IMR-90 (cell line): ENCODE measurements around the gene AAGAB. TPM values are rescaled to one million over a fixed set of nuclear protein-coding genes. Genes with fewer than 3 reads are reported as not detected.
A peak's percentile ranks its signal among the peaks of the same experiment; 100 is the strongest.

Source experiments
- ATAC-seq: fragments of 200-7000 bp; cut with Tn5 transposase; 2 replicates; pipeline ENCODE4 v1.9.1; 2020; ENCODE audit warnings: low read depth, mild to moderate bottlenecking, moderate library complexity
- BruUV-seq: library from RNA; stranded (reverse); fragments of 400-500 nt; replicated peaks from 2 replicates; lab custom pipeline; 2021; lab: Mats Ljungman, UMichigan
- CTCF ChIA-PET: fragments of 300-600 bp; formaldehyde crosslinking; extraction: SDS; loops from one replicate; lab custom pipeline; 2021; ENCODE audit warnings: antibody characterized with exemption; lab: Yijun Ruan, JAX
- POLR2A ChIA-PET: fragments of 300-600 bp; sonication (Branson Sonifier 250); formaldehyde crosslinking; loops from one replicate; lab custom pipeline; 2022; ENCODE audit warnings: antibody characterized with exemption; ENCODE audit not compliant: unreplicated experiment; lab: Charles Lee
- DNase-seq: peaks from one replicate; pipeline ENCODE4 v3.0.0; 2013
- H2AFZ ChIP-seq: replicated peaks from 2 replicates; pipeline ENCODE3; 2013; ENCODE audit warnings: low read length, mild to moderate bottlenecking; ENCODE audit not compliant: poor library complexity
- H2AK5ac ChIP-seq: 2 replicates; pipeline ENCODE4 v1.6.1; 2013; ENCODE audit warnings: low read depth, low read length, inconsistent platforms
- H2AK9ac ChIP-seq: replicated peaks from 2 replicates; pipeline ENCODE3; 2013; ENCODE audit warnings: mild to moderate bottlenecking, low read depth, low read length, moderate library complexity; ENCODE audit not compliant: poor library complexity
- H2BK120ac ChIP-seq: 2 replicates; pipeline ENCODE4 v1.6.1; 2013; ENCODE audit warnings: low read depth, low read length, inconsistent platforms
- H2BK15ac ChIP-seq: 3 replicates; pipeline ENCODE4 v1.6.1; 2013; ENCODE audit warnings: low read depth, low read length, inconsistent platforms
- H2BK20ac ChIP-seq: 2 replicates; pipeline ENCODE4 v1.6.1; 2013; ENCODE audit warnings: low read depth, mild to moderate bottlenecking, inconsistent platforms, low read length, moderate library complexity
- H2BK5ac ChIP-seq: 2 replicates; pipeline ENCODE4 v1.6.1; 2013; ENCODE audit warnings: mild to moderate bottlenecking, low read depth, low read length, inconsistent platforms; ENCODE audit not compliant: poor library complexity, severe bottlenecking
- H3K14ac ChIP-seq: replicated peaks from 2 replicates; pipeline ENCODE4 v1.6.1; 2013; ENCODE audit warnings: low read depth, low read length, inconsistent platforms
- H3K18ac ChIP-seq: 2 replicates; pipeline ENCODE4 v1.6.1; 2013; ENCODE audit warnings: low read depth, low read length, control low read depth
- H3K23ac ChIP-seq: 2 replicates; pipeline ENCODE4 v1.6.1; 2013; ENCODE audit warnings: low read depth, low read length, inconsistent platforms
- H3K27ac ChIP-seq: 2 replicates; pipeline ENCODE4 v1.5.1; 2013; ENCODE audit warnings: mild to moderate bottlenecking, control low read depth, low read length; ENCODE audit not compliant: insufficient read depth
- H3K27me3 ChIP-seq: 2 replicates; pipeline ENCODE4 v1.6.1; 2013; ENCODE audit warnings: low read length; ENCODE audit not compliant: control insufficient read depth, insufficient read depth
- H3K36me3 ChIP-seq: 2 replicates; pipeline ENCODE4 v1.6.1; 2013; ENCODE audit warnings: low read length, mixed read lengths; ENCODE audit not compliant: control insufficient read depth, insufficient read depth
- H3K4ac ChIP-seq: 2 replicates; pipeline ENCODE4 v1.6.1; 2013; ENCODE audit warnings: low read depth, low read length, inconsistent platforms
- H3K4me1 ChIP-seq: 2 replicates; pipeline ENCODE4 v1.6.1; 2013; ENCODE audit warnings: low read length, mixed read lengths; ENCODE audit not compliant: control insufficient read depth, insufficient read depth
- H3K4me2 ChIP-seq: 2 replicates; pipeline ENCODE4 v1.6.1; 2013; ENCODE audit warnings: low read depth, mild to moderate bottlenecking, control low read depth, low read length, moderate library complexity
- H3K4me3 ChIP-seq: 2 replicates; pipeline ENCODE4 v1.5.1; 2013; ENCODE audit warnings: low read depth, mild to moderate bottlenecking, control low read depth, low read length, moderate library complexity; ENCODE audit not compliant: insufficient read depth
- H3K56ac ChIP-seq: 2 replicates; pipeline ENCODE4 v1.6.1; 2013; ENCODE audit warnings: low read length, inconsistent platforms; ENCODE audit not compliant: insufficient read depth; ENCODE audit errors: extremely low read depth
- H3K79me1 ChIP-seq, 2 experiments: 2 replicates each; pipeline ENCODE4 v1.6.1; 2013; ENCODE audit warnings: low read length in 2 of 2, inconsistent platforms in 1 of 2, low read depth in 1 of 2
- H3K9ac ChIP-seq: 2 replicates; pipeline ENCODE4 v1.6.1; 2013; ENCODE audit warnings: low read depth, low read length, control low read depth
- H3K9me1 ChIP-seq: 2 replicates; pipeline ENCODE4 v1.6.1; 2013; ENCODE audit warnings: low read length, inconsistent platforms; ENCODE audit not compliant: insufficient read depth
- H3K9me3 ChIP-seq: 2 replicates; pipeline ENCODE4 v1.6.1; 2013; ENCODE audit warnings: low read length; ENCODE audit not compliant: control insufficient read depth, insufficient read depth
- H4K20me1 ChIP-seq: 2 replicates; pipeline ENCODE4 v1.6.1; 2013; ENCODE audit warnings: low read length, inconsistent platforms; ENCODE audit not compliant: insufficient read depth
- H4K5ac ChIP-seq: 2 replicates; pipeline ENCODE4 v1.6.1; 2013; ENCODE audit warnings: mild to moderate bottlenecking, low read depth, low read length, control low read depth
- H4K8ac ChIP-seq, 2 experiments: 2 replicates each; pipeline ENCODE4 v1.6.1; 2013; ENCODE audit warnings: low read depth in 2 of 2, low read length in 2 of 2, control low read depth in 1 of 2, inconsistent platforms in 1 of 2
- H4K91ac ChIP-seq: 2 replicates; pipeline ENCODE4 v1.6.1; 2013; ENCODE audit warnings: low read depth, low read length, inconsistent platforms; ENCODE audit not compliant: insufficient read depth
- BHLHE40 ChIP-seq: fragments of 150-350 bp; IDR thresholded peaks from 2 replicates; pipeline ENCODE4 v1.6.1; 2016; ENCODE audit warnings: mild to moderate bottlenecking, low read depth, low read length
- CEBPB ChIP-seq: IDR thresholded peaks from 2 replicates; pipeline ENCODE4 v1.6.1; 2012; ENCODE audit warnings: low read depth, low read length, improper control_type of control experiment
- CHD1 ChIP-seq: IDR thresholded peaks from 2 replicates; pipeline ENCODE4 v1.6.1; 2012; ENCODE audit warnings: low read depth, low read length, improper control_type of control experiment
- FOS ChIP-seq: fragments of 150-350 bp; IDR thresholded peaks from 2 replicates; pipeline ENCODE4 v1.6.1; 2016; ENCODE audit warnings: low read depth, low read length
- MAFK ChIP-seq: IDR thresholded peaks from 2 replicates; pipeline ENCODE4 v1.6.1; 2012; ENCODE audit warnings: low read depth, low read length, improper control_type of control experiment
- MAZ ChIP-seq: IDR thresholded peaks from 2 replicates; pipeline ENCODE4 v1.6.1; 2012; ENCODE audit warnings: low read depth, mild to moderate bottlenecking, low read length, improper control_type of control experiment, moderate library complexity, borderline replicate concordance
- MXI1 ChIP-seq: IDR thresholded peaks from 2 replicates; pipeline ENCODE4 v1.6.1; 2012; ENCODE audit warnings: low read depth, mild to moderate bottlenecking, low read length, moderate library complexity, borderline replicate concordance
- NFE2L2 ChIP-seq: fragments of 150-350 bp; IDR thresholded peaks from 2 replicates; pipeline ENCODE4 v1.6.1; 2016; ENCODE audit warnings: low read depth, mild to moderate bottlenecking, low read length
- POLR2A ChIP-seq: IDR thresholded peaks from 2 replicates; pipeline ENCODE4 v1.6.1; 2012; ENCODE audit warnings: mild to moderate bottlenecking, low read depth, low read length
- RAD21 ChIP-seq: IDR thresholded peaks from 2 replicates; pipeline ENCODE4 v1.6.1; 2012; ENCODE audit warnings: low read length, improper control_type of control experiment
- RCOR1 ChIP-seq: IDR thresholded peaks from 2 replicates; pipeline ENCODE4 v1.6.1; 2012; ENCODE audit warnings: mild to moderate bottlenecking, low read length, improper control_type of control experiment; ENCODE audit not compliant: insufficient replicate concordance
- RFX5 ChIP-seq: IDR thresholded peaks from 2 replicates; pipeline ENCODE4 v1.8.0; 2012; ENCODE audit warnings: low read depth, mild to moderate bottlenecking, low read length, moderate library complexity
- SMC3 ChIP-seq: fragments of 150-350 bp; IDR thresholded peaks from 2 replicates; pipeline ENCODE4 v1.6.1; 2016; ENCODE audit warnings: low read depth, mild to moderate bottlenecking, antibody characterized with exemption, low read length, moderate library complexity
- dilution Hi-C: fragments of 300-500 bp; cut with HindIII; formaldehyde crosslinking; loops from one replicate; pipeline ENCODE4 v1.14.3; 2018; ENCODE audit warnings: low sequenced_read_pairs; ENCODE audit not compliant: unreplicated experiment
- in situ Hi-C: fragments of 300-500 bp; cut with MboI; formaldehyde crosslinking; loops from 3 replicates; pipeline ENCODE4 v1.14.3; 2019; ENCODE audit warnings: low sequenced_read_pairs, inconsistent platforms, mixed read lengths
- intact Hi-C: fragments of 100-400 bp; cut with micrococcal nuclease; formaldehyde crosslinking; loops from 2 replicates; pipeline ENCODE4 v1.10.0; 2022
- polyA plus RNA-seq, 3 experiments: library from polyadenylated mRNA; depleted of rRNA; stranded (reverse); fragments of >200 nt; gene quantifications; 2 replicates each; pipeline ENCODE4 v1.2.3, GENCODE V29; 2012; ENCODE audit warnings: low replicate concordance in 1 of 3
- total RNA-seq: library from RNA; depleted of rRNA; stranded (reverse); fragments of >200 nt; gene quantifications from 2 replicates; pipeline ENCODE4 v1.2.3, GENCODE V29; 2012
- TF ChIP-seq, protein P1 (sequence below): fragments of 150-350 bp; IDR thresholded peaks from 2 replicates; pipeline ENCODE4 v1.6.1; 2017; ENCODE audit warnings: mild to moderate bottlenecking, antibody characterized with exemption, low read length, low read depth
- TF ChIP-seq, protein P2 (sequence below): conservative IDR thresholded peaks from 2 replicates; pipeline ENCODE4 v1.5.1; 2012; ENCODE audit warnings: mild to moderate bottlenecking, low read depth, low read length, improper control_type of control experiment
- TF ChIP-seq, protein P3 (sequence below): fragments of 150-350 bp; IDR thresholded peaks from 2 replicates; pipeline ENCODE4 v1.6.1; 2016; ENCODE audit warnings: low read depth, mild to moderate bottlenecking, low read length, moderate library complexity, borderline replicate concordance

The AAGAB gene
- total and polyA plus RNA-seq, 2 of the 4 experiments (the other 2 are of a cell fraction) = 26.1 to 69.7 TPM

DNA sequence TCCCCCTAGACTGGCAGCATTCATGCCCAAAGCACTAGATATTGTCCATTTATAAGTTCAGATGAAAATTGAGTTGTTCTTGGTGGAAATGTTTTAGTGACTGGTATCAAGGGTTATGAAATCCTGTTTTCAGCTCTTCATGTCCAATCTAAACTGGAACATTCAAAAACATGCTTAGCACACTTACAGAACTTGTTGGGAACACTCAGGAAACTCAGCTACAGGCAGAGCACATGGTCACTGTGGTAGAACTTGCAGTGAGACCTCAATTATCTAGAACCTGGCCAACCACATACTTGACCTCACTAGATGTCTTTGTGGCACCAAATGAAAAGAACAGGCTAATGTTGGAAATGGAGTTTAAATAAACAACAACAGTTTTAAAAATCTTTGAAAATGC is 100.2 kb downstream of the AAGAB start:
- H2AFZ ChIP-seq = no peak overlapping the region
- ChIA-PET CTCF (no interaction called here), POLR2A (no interaction called here)
- ATAC-seq (no peak), DNase-seq (no peak)
- in situ Hi-C loops = no loop called here
- dilution Hi-C loops = no loop called here
- peak overlapping the region; percentile 62; the same call in 1 of the 2 replicates for H3K27ac ChIP-seq
- H2BK120ac ChIP-seq = peak overlapping the region; percentile 14; the same call in 1 of the 2 replicates
- H4K20me1 ChIP-seq = peaks cover 29% of the 10 kb centered on the region; the same call in 1 of the 2 replicates
- H2AK9ac ChIP-seq = no peak overlapping the region
- H3K4me3 ChIP-seq = no peak overlapping the region
- H3K79me1 ChIP-seq = peaks cover 36 to 80% of the 10 kb centered on the region in 2 experiments
- no peak overlapping the region for H3K4me2 ChIP-seq
- H3K23ac ChIP-seq = peak overlapping the region; percentile 34
- no peak overlapping the region for H3K9ac ChIP-seq
- no peaks in the 10 kb centered on the region; the same call in 1 of the 2 replicates for H3K9me3 ChIP-seq
- H3K56ac ChIP-seq = peak overlapping the region; percentile 2; the same call in 1 of the 2 replicates
- BruUV-seq = no TSS peak
- TF ChIP-seq RCOR1 = no peak
- TF ChIP-seq MAZ = no peak
- TF ChIP-seq, protein P1, sequence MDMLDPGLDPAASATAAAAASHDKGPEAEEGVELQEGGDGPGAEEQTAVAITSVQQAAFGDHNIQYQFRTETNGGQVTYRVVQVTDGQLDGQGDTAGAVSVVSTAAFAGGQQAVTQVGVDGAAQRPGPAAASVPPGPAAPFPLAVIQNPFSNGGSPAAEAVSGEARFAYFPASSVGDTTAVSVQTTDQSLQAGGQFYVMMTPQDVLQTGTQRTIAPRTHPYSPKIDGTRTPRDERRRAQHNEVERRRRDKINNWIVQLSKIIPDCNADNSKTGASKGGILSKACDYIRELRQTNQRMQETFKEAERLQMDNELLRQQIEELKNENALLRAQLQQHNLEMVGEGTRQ = no peak
- TF ChIP-seq MXI1 = no peak
- no peak for TF ChIP-seq RAD21
- TF ChIP-seq POLR2A = no peak
- no peak for TF ChIP-seq MAFK
- no peak for TF ChIP-seq NFE2L2
- TF ChIP-seq, protein P2, sequence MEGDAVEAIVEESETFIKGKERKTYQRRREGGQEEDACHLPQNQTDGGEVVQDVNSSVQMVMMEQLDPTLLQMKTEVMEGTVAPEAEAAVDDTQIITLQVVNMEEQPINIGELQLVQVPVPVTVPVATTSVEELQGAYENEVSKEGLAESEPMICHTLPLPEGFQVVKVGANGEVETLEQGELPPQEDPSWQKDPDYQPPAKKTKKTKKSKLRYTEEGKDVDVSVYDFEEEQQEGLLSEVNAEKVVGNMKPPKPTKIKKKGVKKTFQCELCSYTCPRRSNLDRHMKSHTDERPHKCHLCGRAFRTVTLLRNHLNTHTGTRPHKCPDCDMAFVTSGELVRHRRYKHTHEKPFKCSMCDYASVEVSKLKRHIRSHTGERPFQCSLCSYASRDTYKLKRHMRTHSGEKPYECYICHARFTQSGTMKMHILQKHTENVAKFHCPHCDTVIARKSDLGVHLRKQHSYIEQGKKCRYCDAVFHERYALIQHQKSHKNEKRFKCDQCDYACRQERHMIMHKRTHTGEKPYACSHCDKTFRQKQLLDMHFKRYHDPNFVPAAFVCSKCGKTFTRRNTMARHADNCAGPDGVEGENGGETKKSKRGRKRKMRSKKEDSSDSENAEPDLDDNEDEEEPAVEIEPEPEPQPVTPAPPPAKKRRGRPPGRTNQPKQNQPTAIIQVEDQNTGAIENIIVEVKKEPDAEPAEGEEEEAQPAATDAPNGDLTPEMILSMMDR = no peak
- TF ChIP-seq RFX5 = no peak
- TF ChIP-seq, protein P3, sequence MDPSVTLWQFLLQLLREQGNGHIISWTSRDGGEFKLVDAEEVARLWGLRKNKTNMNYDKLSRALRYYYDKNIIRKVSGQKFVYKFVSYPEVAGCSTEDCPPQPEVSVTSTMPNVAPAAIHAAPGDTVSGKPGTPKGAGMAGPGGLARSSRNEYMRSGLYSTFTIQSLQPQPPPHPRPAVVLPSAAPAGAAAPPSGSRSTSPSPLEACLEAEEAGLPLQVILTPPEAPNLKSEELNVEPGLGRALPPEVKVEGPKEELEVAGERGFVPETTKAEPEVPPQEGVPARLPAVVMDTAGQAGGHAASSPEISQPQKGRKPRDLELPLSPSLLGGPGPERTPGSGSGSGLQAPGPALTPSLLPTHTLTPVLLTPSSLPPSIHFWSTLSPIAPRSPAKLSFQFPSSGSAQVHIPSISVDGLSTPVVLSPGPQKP = no peak
- TF ChIP-seq CEBPB = no peak
- TF ChIP-seq FOS = no peak
- TF ChIP-seq BHLHE40 = no peak
- TF ChIP-seq CHD1 = no peak
- TF ChIP-seq SMC3 = no peak
- H3K4me1 ChIP-seq = peaks cover 28% of the 10 kb centered on the region
- peak overlapping the region; percentile 77 for H3K18ac ChIP-seq
- peak overlapping the region; percentile 17; the same call in 1 of the 2 replicates for H3K4ac ChIP-seq
- no peaks in the 10 kb centered on the region for H3K27me3 ChIP-seq
- H2BK15ac ChIP-seq = peak overlapping the region; percentile 40; the same call in 1 of the 3 replicates
- H4K5ac ChIP-seq = peak overlapping the region; percentile 87
- H2BK5ac ChIP-seq = peak overlapping the region; percentile 43
- H4K8ac ChIP-seq = peak overlapping the region in 1 of 2 experiments; percentile 35; a peak in 3 of 4 replicates
- peak overlapping the region; percentile 20 for H3K14ac ChIP-seq
- peaks cover 31% of the 10 kb centered on the region for H3K9me1 ChIP-seq
- H2BK20ac ChIP-seq = peak overlapping the region; percentile 41; the same call in 1 of the 2 replicates
- H3K36me3 ChIP-seq = peaks cover 38% of the 10 kb centered on the region
- peak overlapping the region; percentile 26 for H2AK5ac ChIP-seq
- intact Hi-C loops = loop anchor here (2.0 kb wide), 1 partner anchor 15 kb away; no protein-coding TSS in a partner anchor
- peak overlapping the region; percentile 49 for H4K91ac ChIP-seq
